HCT116 (cell line): ENCODE measurements around the gene TMEM232. TPM values are rescaled to one million over a fixed set of nuclear protein-coding genes. Genes with fewer than 3 reads are reported as not detected.

Experiments used
- ATAC-seq: fragments of 200-7000 bp; cut with Tn5 transposase; 2 replicates; pipeline ENCODE4 v1.9.1; 2020; ENCODE audit warnings: mild to moderate bottlenecking, moderate library complexity
- BruUV-seq: library from RNA; stranded (reverse); fragments of 400-500 nt; replicated peaks from 2 replicates; lab custom pipeline; 2021; lab: Mats Ljungman, UMichigan
- CTCF ChIA-PET: fragments of 300-600 bp; sonication (Branson Sonifier 250); formaldehyde crosslinking; loops from one replicate; lab custom pipeline; 2021; ENCODE audit warnings: antibody characterized with exemption; lab: Charles Lee
- POLR2A ChIA-PET: fragments of 300-600, 350-600 bp; sonication (Branson Sonifier 250); formaldehyde crosslinking; loops from one replicate; lab custom pipeline; 2021; ENCODE audit warnings: antibody characterized with exemption; lab: Charles Lee
- RAD21 ChIA-PET, 2 experiments: fragments of 300-600 bp; sonication (Branson Sonifier 250); formaldehyde crosslinking; loops; one replicate each; lab custom pipeline; 2023; ENCODE audit warnings: low total read pairs in 2 of 2; ENCODE audit not compliant: uncharacterized antibody in 2 of 2, unreplicated experiment in 2 of 2, low non-redundant PET in 1 of 2; lab: Charles Lee
- DNase-seq: peaks from one replicate; pipeline ENCODE4 v3.0.0-alpha.2; 2010; ENCODE audit warnings: low read depth, low spot score
- H2AFZ ChIP-seq: fragments of 200-600 bp; shearing (Covaris generic), sonication (generic); 2 replicates; pipeline ENCODE4 v1.6.1; 2017; ENCODE audit warnings: low read depth, mixed run types, mixed read lengths, antibody characterized with exemption, low read length; ENCODE audit not compliant: poor library complexity, severe bottlenecking
- H3K27ac ChIP-seq: 2 replicates; pipeline ENCODE4 v1.5.1; 2012; ENCODE audit warnings: low read depth, low read length
- H3K27me3 ChIP-seq: fragments of 200-600 bp; sonication (generic); 2 replicates; pipeline ENCODE4 v1.6.1; 2016; ENCODE audit warnings: mixed run types, low read length, mixed read lengths; ENCODE audit not compliant: insufficient read depth
- H3K36me3 ChIP-seq, 2 experiments: fragments of 200-500 bp in 1 of 2; fragments of 200-600 bp in 1 of 2; sonication (Bioruptor generic) in 1 of 2; sonication (generic) in 1 of 2; 2 replicates each; pipeline versions ENCODE4 v1.5.1 to v1.6.1; 2014 to 2016; ENCODE audit warnings: low read length in 2 of 2, inconsistent platforms in 1 of 2, mixed read lengths in 1 of 2, mixed run types in 1 of 2; ENCODE audit not compliant: insufficient read depth in 2 of 2, control insufficient read depth in 1 of 2
- H3K4me1 ChIP-seq, 2 experiments: fragments of 200-600 bp in 1 of 2; sonication (generic) in 1 of 2; 2 replicates each; pipeline versions ENCODE4 v1.5.1 to v1.6.1; 2012 to 2017; ENCODE audit warnings: low read length in 2 of 2, inconsistent platforms in 1 of 2, mild to moderate bottlenecking in 1 of 2, mixed read lengths in 1 of 2, mixed run types in 1 of 2, moderate library complexity in 1 of 2; ENCODE audit not compliant: insufficient read depth in 2 of 2, control insufficient read depth in 1 of 2
- H3K4me2 ChIP-seq: fragments of 200-600 bp; sonication (generic); 2 replicates; pipeline ENCODE4 v1.6.1; 2017; ENCODE audit warnings: mixed run types, low read length, mixed read lengths
- H3K4me3 ChIP-seq, 2 experiments: fragments of 200-600 bp in 1 of 2; sonication (generic) in 1 of 2; replicated peaks in 1 of 2; 2 replicates each; pipeline ENCODE4 v1.5.1; 2011 to 2016; ENCODE audit warnings: low read length in 2 of 2, control low read depth in 1 of 2, low read depth in 1 of 2, mild to moderate bottlenecking in 1 of 2, mixed read lengths in 1 of 2, mixed run types in 1 of 2
- H3K79me2 ChIP-seq: fragments of 200-600 bp; sonication (generic); 2 replicates; pipeline ENCODE4 v1.6.1; 2017; ENCODE audit warnings: mild to moderate bottlenecking, mixed run types, low read length, moderate library complexity, mixed read lengths; ENCODE audit not compliant: insufficient read depth
- H3K9ac ChIP-seq: fragments of 200-600 bp; sonication (generic); 2 replicates; pipeline ENCODE4 v1.6.1; 2016; ENCODE audit warnings: low read length, mixed read lengths
- H3K9me2 ChIP-seq: fragments of 200-600 bp; sonication (generic), shearing (Covaris generic); 2 replicates; pipeline ENCODE4 v1.6.1; 2017; ENCODE audit warnings: mixed run types, mild to moderate bottlenecking, moderate library complexity; ENCODE audit not compliant: insufficient read depth
- H3K9me3 ChIP-seq, 2 experiments: fragments of 200-500 bp in 1 of 2; fragments of 200-600 bp in 1 of 2; sonication (Bioruptor generic) in 1 of 2; sonication (generic) in 1 of 2; 2 replicates each; pipeline ENCODE4 v1.6.1; 2014 to 2017; ENCODE audit warnings: low read length in 2 of 2, mixed read lengths in 2 of 2, inconsistent platforms in 1 of 2, low read depth in 1 of 2, mild to moderate bottlenecking in 1 of 2, mixed run types in 1 of 2, moderate library complexity in 1 of 2; ENCODE audit not compliant: control insufficient read depth in 1 of 2, insufficient read depth in 1 of 2
- H4K20me1 ChIP-seq: fragments of 200-600 bp; sonication (generic), shearing (Covaris generic); 2 replicates; pipeline ENCODE4 v1.6.1; 2017; ENCODE audit warnings: mixed run types, mild to moderate bottlenecking, moderate library complexity; ENCODE audit not compliant: insufficient read depth
- CEBPB ChIP-seq: IDR thresholded peaks from 2 replicates; pipeline ENCODE4 v1.6.1; 2012; ENCODE audit warnings: low read depth
- CTCF ChIP-seq, 3 experiments: fragments of 200-600 bp in 1 of 3; sonication (generic) in 1 of 3; IDR thresholded peaks in 2 of 3; conservative IDR thresholded peaks in 1 of 3; 2 replicates each; pipeline ENCODE4 v1.5.1; 2012 to 2017; ENCODE audit warnings: low read depth in 2 of 3, low read length in 2 of 3, antibody characterized with exemption in 1 of 3, borderline replicate concordance in 1 of 3, control low read depth in 1 of 3, mild to moderate bottlenecking in 1 of 3, mixed read lengths in 1 of 3, mixed run types in 1 of 3, moderate library complexity in 1 of 3; ENCODE audit not compliant: insufficient read depth in 1 of 3
- EGR1 ChIP-seq: IDR thresholded peaks from 2 replicates; pipeline ENCODE4 v1.6.1; 2012; ENCODE audit warnings: low read depth
- ELF1 ChIP-seq: IDR thresholded peaks from 2 replicates; pipeline ENCODE4 v1.6.1; 2012; ENCODE audit warnings: low read depth, borderline replicate concordance
- POLR2AphosphoS5 ChIP-seq: IDR thresholded peaks from 2 replicates; pipeline ENCODE4 v1.6.1; 2011; ENCODE audit warnings: mild to moderate bottlenecking, low read depth, low read length, moderate library complexity
- REST ChIP-seq: IDR thresholded peaks from 2 replicates; pipeline ENCODE4 v1.6.1; 2012; ENCODE audit warnings: low read depth
- SIN3A ChIP-seq: IDR thresholded peaks from 2 replicates; pipeline ENCODE4 v1.6.1; 2012; ENCODE audit warnings: low read depth
- TCF7L2 ChIP-seq: IDR thresholded peaks from 2 replicates; pipeline ENCODE4 v1.7.0; 2011; ENCODE audit warnings: borderline replicate concordance, inconsistent platforms; ENCODE audit not compliant: insufficient read depth, insufficient read length; ENCODE audit errors: extremely low read depth
- YY1 ChIP-seq: IDR thresholded peaks from 2 replicates; pipeline ENCODE4 v1.6.1; 2011; ENCODE audit warnings: low read length, low read depth, moderate library complexity, mild to moderate bottlenecking; ENCODE audit not compliant: insufficient replicate concordance; ENCODE audit errors: extremely low read depth
- ZNF274 ChIP-seq: fragments of 200-500 bp; sonication (Bioruptor generic); IDR thresholded peaks from 2 replicates; pipeline ENCODE4 v1.6.1; 2014; ENCODE audit warnings: mild to moderate bottlenecking, low read depth, low read length, inconsistent platforms
- intact Hi-C: fragments of 100-400 bp; cut with micrococcal nuclease; formaldehyde crosslinking; loops from 2 replicates; pipeline ENCODE4 v1.10.0; 2022
- total RNA-seq: library from RNA; stranded (reverse); gene quantifications from one replicate; pipeline ENCODE4 v1.2.1, GENCODE V29; 2021; ENCODE audit not compliant: unreplicated experiment
- TF ChIP-seq, protein P1 (sequence below): IDR thresholded peaks from 2 replicates; pipeline ENCODE4 v1.6.1; 2011; ENCODE audit warnings: mild to moderate bottlenecking, low read length, moderate library complexity; ENCODE audit not compliant: insufficient replicate concordance; ENCODE audit errors: extremely low read depth

Gene TMEM232
- total RNA-seq, 1 experiment from 2014 or later = 1.2 TPM

DNA sequence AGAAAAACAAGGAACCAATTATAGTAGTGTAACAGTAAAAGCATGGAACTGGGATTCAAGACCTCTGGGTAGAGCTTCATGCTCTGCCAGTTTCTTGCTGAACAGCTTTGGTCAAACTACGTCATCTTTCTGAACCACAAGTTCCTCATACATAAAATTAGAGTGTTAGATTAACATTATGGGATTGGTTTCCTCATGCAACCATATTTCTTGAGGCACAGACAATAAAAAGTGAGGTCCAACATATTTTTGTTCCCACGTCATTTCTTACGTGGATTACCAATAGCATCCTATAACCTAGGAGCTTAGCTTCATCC, 354.8 kb downstream of the TMEM232 start (continued):
- TF ChIP-seq REST (no peak), YY1 (no peak), POLR2AphosphoS5 (no peak), SIN3A (no peak)

DNA sequence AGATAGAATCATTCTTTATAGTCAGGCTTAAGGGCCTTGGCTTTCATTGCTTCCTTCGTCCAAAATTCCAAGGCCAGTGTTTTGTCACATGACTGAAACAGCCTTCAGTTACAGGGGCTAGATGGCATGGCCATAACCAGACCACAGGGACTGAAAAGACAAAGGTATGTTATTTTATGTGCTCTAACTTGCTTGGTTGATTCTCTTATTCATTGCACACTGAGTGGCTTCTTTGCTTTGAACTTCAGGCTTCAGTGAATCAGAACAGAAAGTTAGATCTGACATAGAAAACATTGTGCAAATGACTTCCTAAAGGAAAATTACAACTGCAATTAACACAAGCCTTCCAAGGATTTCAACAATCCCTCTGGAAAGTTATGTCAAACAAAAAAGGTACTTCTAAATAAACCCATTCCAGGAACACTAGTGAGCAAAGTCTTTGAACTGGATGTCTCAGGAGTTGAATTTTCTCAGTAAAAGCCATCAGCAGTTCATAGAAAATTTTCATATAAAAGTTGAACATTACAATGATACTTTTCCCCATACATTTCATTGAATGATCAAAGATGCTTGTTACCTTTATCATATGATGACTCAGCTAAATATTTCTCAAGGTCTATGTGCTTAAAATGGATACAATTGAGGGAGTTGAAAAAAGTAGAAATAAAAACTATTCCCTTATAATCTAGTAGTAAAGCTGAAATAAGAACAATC, 355.3 kb downstream of the TMEM232 start:
- Histone ChIP-seq H3K36me3 (no peaks in the 10 kb centered on the region), H3K9ac (no peak overlapping the region), H3K27ac (no peak overlapping the region), H3K4me3 (no peak overlapping the region), H3K9me2 (no peaks in the 10 kb centered on the region), H3K9me3 (no peaks in the 10 kb centered on the region), H3K27me3 (no peaks in the 10 kb centered on the region), H3K79me2 (no peaks in the 10 kb centered on the region), H4K20me1 (no peaks in the 10 kb centered on the region), H3K4me1 (no peaks in the 10 kb centered on the region), H2AFZ (no peak overlapping the region), H3K4me2 (no peak overlapping the region)
- POLR2A ChIA-PET = no interaction called here
- CTCF ChIA-PET = no interaction called here
- intact Hi-C loops = no loop called here
- BruUV-seq = no TSS peak
- DNase-seq (no peak), ATAC-seq (no peak)
- RAD21 ChIA-PET = no interaction called here
- TF ChIP-seq, protein P1, sequence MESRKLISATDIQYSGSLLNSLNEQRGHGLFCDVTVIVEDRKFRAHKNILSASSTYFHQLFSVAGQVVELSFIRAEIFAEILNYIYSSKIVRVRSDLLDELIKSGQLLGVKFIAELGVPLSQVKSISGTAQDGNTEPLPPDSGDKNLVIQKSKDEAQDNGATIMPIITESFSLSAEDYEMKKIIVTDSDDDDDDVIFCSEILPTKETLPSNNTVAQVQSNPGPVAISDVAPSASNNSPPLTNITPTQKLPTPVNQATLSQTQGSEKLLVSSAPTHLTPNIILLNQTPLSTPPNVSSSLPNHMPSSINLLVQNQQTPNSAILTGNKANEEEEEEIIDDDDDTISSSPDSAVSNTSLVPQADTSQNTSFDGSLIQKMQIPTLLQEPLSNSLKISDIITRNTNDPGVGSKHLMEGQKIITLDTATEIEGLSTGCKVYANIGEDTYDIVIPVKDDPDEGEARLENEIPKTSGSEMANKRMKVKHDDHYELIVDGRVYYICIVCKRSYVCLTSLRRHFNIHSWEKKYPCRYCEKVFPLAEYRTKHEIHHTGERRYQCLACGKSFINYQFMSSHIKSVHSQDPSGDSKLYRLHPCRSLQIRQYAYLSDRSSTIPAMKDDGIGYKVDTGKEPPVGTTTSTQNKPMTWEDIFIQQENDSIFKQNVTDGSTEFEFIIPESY = no peak
- TF ChIP-seq EGR1 (no peak), REST (no peak), ZNF274 (no peak), TCF7L2 (no peak), ELF1 (no peak), CEBPB (no peak), CTCF (IDR thresholded peaks at IDR 0.05 in 2 of 3, conservative IDR thresholded peaks at IDR 0.05 in 1 of 3; ENCODE audit: borderline replicate concordance in 1 of 3, insufficient read depth in 1 of 3, low read depth in 2 of 3, low read length in 2 of 3) (no peak), SIN3A (no peak)
